ENCODE data around the gene CDK6.
A peak's percentile ranks its signal among the peaks of the same experiment; 100 is the strongest.

CDK6 gene

GRCh38 chr7:92736870-92737269, 99.5 kb downstream of the CDK6 start:
- no peak for DNase-seq (ENCODE audit: low read depth)

GRCh38 chr7:92735707-92736106, 100.7 kb downstream of the CDK6 start:
- no peak for DNase-seq (ENCODE audit: low read depth)

- no peak for DNase-seq (ENCODE audit: low read depth)
These were observed 103.9 kb downstream of the CDK6 start for GRCh38 chr7:92732316-92733036.

GRCh38 chr7:92731335-92732063, 104.9 kb downstream of the CDK6 start:
- no peak for DNase-seq (ENCODE audit: low read depth)

GRCh38 chr7:92730808-92731207, 105.6 kb downstream of the CDK6 start:
- no peak for DNase-seq (ENCODE audit: low read depth)

GRCh38 chr7:92729751-92730150, 106.6 kb downstream of the CDK6 start:
- no peak for DNase-seq (ENCODE audit: low read depth)

- DNase-seq (ENCODE audit: low read depth), result no peak
These were observed 107.2 kb downstream of the CDK6 start for GRCh38 chr7:92729172-92729571.

GRCh38 chr7:92727755-92728154, 108.6 kb downstream of the CDK6 start:
- DNase-seq (ENCODE audit: low read depth), result no peak

GRCh38 chr7:92725161-92725925, 111.0 kb downstream of the CDK6 start:
- DNase-seq (ENCODE audit: low read depth), result no peak

GRCh38 chr7:92723943-92724342, 112.4 kb downstream of the CDK6 start:
- no peak for DNase-seq (ENCODE audit: low read depth)

- no peak for DNase-seq (ENCODE audit: low read depth)
These were observed 113.2 kb downstream of the CDK6 start for GRCh38 chr7:92723205-92723604.

- no peak for DNase-seq (ENCODE audit: low read depth)
These were observed 113.8 kb downstream of the CDK6 start for GRCh38 chr7:92722541-92722940.

- DNase-seq (ENCODE audit: low read depth), result no peak
These were observed 115.6 kb downstream of the CDK6 start for GRCh38 chr7:92720604-92721350.

- peak; percentile 15 for DNase-seq (ENCODE audit: low read depth)
These were observed 118.2 kb downstream of the CDK6 start for GRCh38 chr7:92717993-92718716.

GRCh38 chr7:92717623-92717992, 118.8 kb downstream of the CDK6 start:
- no peak for DNase-seq (ENCODE audit: low read depth)

GRCh38 chr7:92716825-92717580, 119.4 kb downstream of the CDK6 start:
- DNase-seq (ENCODE audit: low read depth), result no peak

GRCh38 chr7:92715963-92716362, 120.4 kb downstream of the CDK6 start:
- no peak for DNase-seq (ENCODE audit: low read depth)

GRCh38 chr7:92714767-92715166, 121.6 kb downstream of the CDK6 start:
- no peak for DNase-seq (ENCODE audit: low read depth)

GRCh38 chr7:92714280-92714679, 122.1 kb downstream of the CDK6 start:
- no peak for DNase-seq (ENCODE audit: low read depth)

GRCh38 chr7:92709912-92710311, 126.5 kb downstream of the CDK6 start:
- no peak for DNase-seq (ENCODE audit: low read depth)

- DNase-seq (ENCODE audit: low read depth), result no peak
These were observed 127.2 kb downstream of the CDK6 start for GRCh38 chr7:92709150-92709549.

Data from stimulated activated CD8-positive, alpha-beta memory T cell treated with anti-CD3 and anti-CD28 coated beads, Interleukin-12 subunit alpha, Interleukin-12 subunit beta, amount 100 ng/mL, for 1 hour (primary cell).